AG08395 (cell line): ENCODE results near the gene MCM8.
A peak's percentile ranks its signal among the peaks of the same experiment; 100 is the strongest.

ENCODE experiments used
- DNase-seq: peaks from one replicate; pipeline ENCODE4 v3.0.0; 2012; ENCODE audit warnings: mixed read lengths, low spot score

The MCM8 gene

DNA sequence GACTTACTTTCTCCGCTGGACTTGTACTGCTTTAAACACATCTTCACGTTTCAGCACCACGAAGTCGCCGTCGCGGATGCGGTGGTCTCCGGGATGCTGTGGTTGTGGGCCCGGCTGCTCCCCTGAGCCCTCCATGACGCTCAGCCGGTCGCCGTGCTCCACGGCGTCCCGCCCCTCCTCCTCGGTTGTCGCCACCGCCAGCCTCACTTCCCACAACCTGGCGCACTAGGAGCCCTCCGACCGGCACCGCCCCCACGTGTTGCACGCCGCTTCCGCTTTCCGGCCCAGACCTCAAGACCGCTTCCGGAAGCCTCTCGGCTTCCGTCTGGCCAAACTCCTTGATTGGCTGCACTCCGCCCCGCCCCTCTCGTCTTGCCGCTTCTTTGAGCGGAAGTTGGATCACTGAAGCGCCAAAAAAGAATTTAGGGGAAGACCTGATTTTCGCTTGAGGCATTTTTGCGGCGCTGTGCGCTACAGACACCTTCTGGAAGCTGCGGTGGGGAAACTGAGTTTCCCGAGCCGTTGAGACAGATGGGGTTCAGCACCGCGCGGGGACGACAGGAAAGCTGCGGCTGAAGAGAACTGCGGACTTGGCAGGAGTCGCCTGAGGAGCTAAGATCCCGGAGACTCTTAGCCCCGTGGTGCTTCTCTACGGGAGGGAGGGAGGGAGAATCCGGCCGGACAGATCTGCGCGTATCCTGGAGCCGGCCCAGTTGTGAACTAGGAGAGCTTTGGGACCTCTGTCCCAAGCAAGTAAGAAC, at the start of gene MCM8, which contains the start of gene TRMT6:
MCM8 (plus strand) TSS at position 382 of the 761 bp plus-strand sequence. CDS start 1,364 bp downstream, outside the sequence.
TRMT6 (minus strand) TSS at position 263 of the 761 bp plus-strand sequence; CDS start at position 135, 128 bp downstream.
- peak; percentile 94 for DNase-seq

- no peak for DNase-seq
Observed at GRCh38 chr20:5900908-5901307, 49.5 kb upstream of the MCM8 start.

GRCh38 chr20:5908981-5909380, 41.5 kb upstream of the MCM8 start:
- DNase-seq: no peak

GRCh38 chr20:5910186-5910585, 40.3 kb upstream of the MCM8 start:
- no peak for DNase-seq

GRCh38 chr20:5913166-5913565, 37.3 kb upstream of the MCM8 start:
- no peak for DNase-seq

DNA sequence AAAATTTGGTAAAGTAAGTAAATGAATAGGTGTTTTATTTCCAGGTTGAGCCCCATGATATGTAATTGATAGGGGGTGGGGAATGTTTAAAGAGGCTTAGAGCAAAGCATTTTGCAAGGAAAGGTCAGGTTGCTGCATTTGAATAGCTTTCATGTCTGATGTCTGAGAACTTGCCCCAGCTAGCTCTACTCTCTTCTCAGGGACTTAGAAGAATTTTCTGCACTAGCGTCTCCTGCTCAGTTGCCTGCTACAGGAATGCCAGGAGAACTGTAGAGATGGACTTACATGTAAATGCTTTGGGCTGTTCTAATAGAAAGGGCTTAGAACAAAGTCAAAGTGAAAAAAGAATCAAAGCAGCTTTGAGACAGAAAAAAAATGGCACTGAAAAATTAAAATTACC, 35.6 kb upstream of the MCM8 start:
- no peak for DNase-seq

GRCh38 chr20:5918856-5919625, 31.4 kb upstream of the MCM8 start:
- peak; percentile 40 for DNase-seq

DNA sequence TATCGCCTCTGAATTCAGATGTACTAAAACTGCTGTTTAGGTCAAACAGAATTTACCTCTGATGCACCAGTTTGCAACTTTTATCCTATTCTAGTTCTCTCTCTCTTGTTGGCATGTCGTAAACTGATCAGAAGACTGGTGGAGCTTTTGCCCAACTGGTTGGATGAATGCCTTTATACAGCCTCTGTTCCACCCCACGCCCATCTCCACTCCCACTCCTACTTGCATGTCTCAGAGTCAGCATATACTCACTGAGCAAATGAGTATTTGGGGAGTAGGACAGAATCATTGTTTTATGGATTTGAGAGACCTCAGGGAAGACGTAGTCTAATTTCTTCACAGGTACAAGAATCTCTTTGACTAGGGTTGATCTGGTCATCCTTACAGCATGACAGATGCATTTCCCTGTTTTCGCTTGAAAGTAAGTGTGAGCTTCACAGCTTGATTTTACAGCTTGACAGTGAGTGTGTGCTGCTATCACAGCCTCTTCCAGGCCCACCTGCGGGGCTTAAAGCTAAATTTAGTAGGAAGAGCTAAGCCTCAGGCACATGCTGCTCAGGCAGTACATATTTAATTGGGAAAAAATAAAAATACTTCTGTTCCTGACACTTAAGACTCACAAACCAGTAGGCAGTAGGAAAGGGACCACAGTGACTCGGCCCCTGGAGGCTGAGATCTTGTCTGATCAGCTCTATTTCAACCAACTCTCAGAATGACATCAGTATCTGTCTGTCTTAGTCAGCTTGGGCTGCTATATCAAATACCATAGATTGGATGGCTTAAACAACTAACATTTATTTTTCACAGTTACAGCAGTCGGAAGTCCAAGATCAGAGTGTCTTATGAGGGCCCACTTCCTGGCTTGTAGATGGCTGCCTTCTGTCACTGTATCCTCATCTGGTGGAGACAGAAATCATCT, 30.6 kb upstream of the MCM8 start:
- DNase-seq: no peak

DNA sequence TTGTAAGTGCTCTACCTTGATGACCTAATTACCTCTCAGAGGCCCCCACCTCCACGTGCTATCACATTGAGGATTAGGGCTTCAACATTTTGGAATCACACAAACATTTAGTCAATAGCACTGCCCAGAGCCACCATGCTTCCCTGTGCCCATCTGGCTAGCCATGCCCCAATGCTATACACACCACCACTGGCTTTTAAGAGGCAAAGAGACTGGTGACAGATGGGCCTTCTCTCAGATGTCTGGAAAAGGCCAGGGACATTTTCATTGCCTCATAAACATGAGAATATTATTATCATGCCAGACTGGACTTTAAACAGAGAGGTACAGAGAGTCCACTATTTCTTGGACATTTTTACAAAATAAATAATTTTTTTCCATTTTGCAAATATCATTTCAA, 29.9 kb upstream of the MCM8 start:
- no peak for DNase-seq

- no peak for DNase-seq
Observed at GRCh38 chr20:5923493-5923892, 27.0 kb upstream of the MCM8 start.

GRCh38 chr20:5925551-5925950, 24.9 kb upstream of the MCM8 start:
- DNase-seq: no peak

DNA sequence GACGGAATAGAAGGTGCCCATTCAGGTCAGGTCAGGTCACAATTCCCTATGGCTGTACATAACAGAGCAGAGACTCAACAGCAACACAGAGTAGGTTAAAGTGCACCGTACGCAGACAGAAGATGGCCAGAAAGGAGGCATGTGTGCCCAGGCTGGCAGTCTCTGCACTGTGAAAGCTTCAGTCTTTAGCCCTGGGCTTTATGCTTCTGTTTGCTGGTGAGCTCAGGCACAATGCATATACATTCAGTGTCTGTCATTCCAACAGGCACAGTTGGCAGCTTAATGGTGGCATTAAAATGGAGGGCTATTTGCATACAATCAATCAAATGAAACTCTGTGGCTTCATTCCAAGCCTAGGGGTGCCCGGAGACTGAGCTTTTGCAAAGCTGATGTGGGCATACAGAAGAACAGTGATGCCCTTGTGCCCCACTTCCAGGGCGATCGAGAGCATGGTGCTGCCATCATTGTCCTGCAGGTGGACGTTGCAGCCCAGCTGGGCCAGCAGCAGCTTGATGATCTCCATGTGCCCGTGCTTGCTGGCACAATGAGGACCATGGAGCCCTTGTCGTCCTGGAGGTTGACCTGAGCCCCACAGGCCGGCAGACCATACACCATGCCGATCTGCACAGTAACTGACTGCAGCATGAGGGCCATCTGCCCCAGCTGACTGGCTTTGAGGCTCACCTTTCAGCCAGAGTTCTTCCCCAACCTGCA, 22.5 kb upstream of the MCM8 start:
- no peak for DNase-seq

GRCh38 chr20:5928836-5929715, 21.4 kb upstream of the MCM8 start:
- no peak for DNase-seq

DNA sequence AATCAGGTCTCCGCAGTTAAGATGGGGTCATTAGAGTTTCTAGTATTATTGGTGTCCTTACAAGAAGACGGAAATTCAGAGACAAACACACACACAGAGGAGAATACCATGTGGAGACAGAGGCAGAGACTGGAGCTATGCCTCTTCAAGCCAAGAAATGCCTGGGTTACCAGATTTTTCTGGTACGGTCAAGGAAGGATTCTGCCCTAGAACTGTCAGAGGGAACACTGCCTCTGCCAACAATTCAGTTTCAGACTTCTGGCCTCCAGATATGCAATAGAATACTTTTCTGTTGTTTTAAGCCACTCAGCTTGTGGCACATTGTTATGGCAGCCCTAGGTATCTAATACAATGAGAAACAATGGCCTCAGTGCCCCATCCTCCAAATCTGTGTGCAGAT, 19.0 kb upstream of the MCM8 start:
- DNase-seq: no peak

- no peak for DNase-seq
Observed at GRCh38 chr20:5932796-5933195, 17.7 kb upstream of the MCM8 start.

DNA sequence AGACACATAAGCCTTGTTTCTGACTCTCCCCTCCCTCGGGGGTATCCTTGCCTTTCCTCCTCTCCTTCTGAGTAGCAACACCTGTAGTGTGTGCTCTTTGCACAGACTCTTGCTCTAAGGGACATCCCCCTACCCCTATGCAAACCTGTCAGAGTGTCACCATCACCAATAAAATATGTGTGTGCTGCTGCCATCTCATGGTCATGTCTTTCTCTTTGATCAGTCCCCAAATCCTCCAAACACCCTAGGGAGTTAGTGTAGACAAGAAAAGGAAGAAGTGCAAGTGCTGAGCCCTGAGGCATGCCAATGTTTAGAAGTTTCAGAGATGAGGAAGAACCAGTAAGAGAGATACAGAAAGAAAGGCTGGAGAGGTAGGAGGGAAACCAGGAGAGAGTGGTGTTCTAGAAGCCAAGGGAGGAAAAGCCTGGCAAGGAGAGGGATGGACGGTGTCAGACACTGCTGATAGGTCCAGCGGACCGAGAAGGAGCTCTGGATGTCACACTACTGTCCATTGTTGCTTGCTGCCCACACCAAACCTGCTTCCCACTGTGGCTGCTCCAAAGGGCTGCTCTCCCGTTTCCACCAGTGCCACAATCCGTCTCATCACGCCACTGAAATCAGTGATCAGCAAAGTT, 16.5 kb upstream of the MCM8 start:
- peak; percentile 10 for DNase-seq

- no peak for DNase-seq
Observed at GRCh38 chr20:5935384-5935783, 15.1 kb upstream of the MCM8 start.

DNA sequence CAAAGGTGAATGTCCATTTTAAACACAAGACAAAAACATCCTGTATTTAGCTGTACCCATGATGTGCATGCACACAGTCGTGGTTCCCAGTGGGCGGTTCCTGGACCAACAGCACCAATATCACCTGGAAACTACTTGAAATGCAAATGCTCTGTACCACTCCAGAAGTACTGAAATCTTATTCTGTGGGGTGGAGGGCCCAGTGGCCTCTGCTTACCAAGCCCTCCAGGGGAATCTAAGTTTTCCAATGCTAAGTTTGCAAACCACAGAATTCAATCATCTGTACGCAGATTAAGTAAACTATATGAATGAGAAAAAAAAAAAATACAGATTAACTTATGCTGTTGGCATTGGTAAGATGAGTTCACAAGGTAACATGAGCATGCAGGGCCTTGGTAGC, 14.2 kb upstream of the MCM8 start:
- DNase-seq: no peak

DNA sequence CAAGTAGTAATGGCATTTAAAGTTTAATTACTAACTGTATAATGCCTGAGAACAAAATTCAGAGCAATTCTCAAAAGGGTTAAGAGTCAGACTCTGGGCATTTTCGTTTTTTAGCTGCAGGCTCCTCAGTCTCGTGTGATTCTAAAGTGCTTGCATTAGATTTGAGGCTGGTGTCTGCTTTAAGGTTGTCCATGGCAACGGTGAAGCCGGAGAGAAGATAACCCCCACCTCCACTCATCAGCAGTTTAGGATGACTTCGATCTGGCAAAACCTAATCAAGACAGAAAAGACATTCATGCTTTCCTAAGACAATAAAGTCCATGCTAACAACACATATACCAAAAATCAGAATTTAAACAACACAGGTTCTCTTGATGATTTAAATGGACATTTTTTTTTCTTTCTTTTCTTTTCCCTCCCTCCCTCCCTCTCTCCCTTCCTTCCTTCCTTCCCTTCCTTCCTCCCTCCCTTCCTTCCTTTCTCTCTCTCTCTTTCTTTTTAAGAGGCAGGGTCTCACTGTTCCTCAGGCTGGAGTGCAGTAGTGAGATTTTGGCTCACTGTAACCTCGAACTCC, 11.9 kb upstream of the MCM8 start:
- no peak for DNase-seq

DNA sequence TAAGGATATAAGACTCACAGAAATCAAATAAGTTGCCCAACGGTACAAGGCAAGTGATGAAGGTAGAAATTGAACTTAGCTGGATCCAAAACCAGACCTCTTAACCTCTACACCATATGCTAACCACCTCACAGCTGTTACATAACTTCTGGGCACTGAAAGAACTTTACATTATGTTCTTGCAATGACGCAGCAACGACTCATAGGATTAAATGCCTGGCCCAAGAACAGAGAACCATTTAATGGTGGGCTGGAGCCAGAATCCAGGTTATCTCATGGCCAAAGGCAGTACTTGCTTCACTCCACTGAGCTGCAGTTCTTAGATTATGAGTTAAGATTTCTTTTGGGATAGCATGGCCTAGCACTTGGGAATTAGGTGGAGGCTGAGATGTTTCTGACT, 4.5 kb upstream of the MCM8 start:
- DNase-seq: no peak
